GM19467 (cell line): Measurements from ENCODE around the gene ZNF525.
"Not testable (repeated sequence)": the region's sequence is repeated elsewhere in the genome, so short reads cannot be mapped to it uniquely, and the experiment has no call there.

Experiments used
- ATAC-seq: cut with Tn5 transposase; IDR thresholded peaks from one replicate; pipeline ENCODE4 v1.9.1; 2021; ENCODE audit warnings: mild to moderate bottlenecking, moderate library complexity; ENCODE audit not compliant: unreplicated experiment

ZNF525 gene

GRCh38 chr19:53365134-53365898 lies at the start of gene ZNF525:
Gene ZNF525 (plus strand): TSS chr19:53365705. CDS start chr19:53372282, 6,577 bp downstream.
- ATAC-seq, result peak; percentile 99

DNA sequence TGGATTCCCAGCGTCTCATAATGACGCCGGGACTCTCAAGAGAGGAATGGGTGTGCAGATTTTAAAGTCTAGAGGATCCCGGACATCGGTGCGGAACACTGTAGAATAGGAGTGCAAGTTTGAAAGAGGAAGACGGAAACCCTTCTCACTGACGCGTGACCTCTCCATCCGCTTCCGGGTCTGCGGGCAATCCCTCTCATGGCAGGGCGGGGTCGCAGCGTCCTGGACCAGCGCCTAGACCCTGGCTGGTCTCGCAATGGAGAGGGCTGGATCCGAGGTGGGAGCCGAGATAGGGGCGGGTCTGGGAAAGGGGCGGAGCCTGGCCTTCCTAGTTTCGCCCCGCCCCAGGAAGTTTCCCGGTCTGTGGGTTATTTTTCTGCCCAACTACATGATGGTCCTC lies 36.5 kb upstream of the ZNF525 start:
- ATAC-seq, result no peak

GRCh38 chr19:53332484-53332883 lies 33.0 kb upstream of the ZNF525 start:
- ATAC-seq, result no peak

DNA sequence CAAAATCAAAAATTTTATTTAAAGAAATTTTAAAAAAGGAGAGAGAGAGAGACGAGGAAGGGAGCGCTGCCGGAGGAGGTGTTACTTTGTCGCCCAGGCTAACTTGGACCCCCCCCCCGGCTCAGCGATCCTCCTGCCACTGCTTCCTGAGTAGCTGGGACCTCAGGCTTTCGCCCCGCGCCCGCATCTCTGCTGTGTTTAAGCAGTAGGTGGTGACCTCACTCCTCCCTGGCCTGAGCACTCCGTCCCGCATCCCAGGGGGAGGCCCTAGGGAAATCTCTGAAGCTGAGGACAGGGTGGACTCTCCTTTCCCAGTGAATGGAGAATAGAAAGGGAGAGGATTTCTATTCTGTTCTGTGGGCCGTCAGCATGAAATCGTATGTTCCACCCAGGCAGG lies 32.4 kb upstream of the ZNF525 start:
- no peak for ATAC-seq

GRCh38 chr19:53333463-53334449 lies 31.7 kb upstream of the ZNF525 start, which contains the start of gene ZNF845:
Gene ZNF845 (plus strand): TSS chr19:53333749. CDS start chr19:53341308, 7,559 bp downstream.
- peak; percentile 92 for ATAC-seq

GRCh38 chr19:53344403-53344802 lies 21.1 kb upstream of the ZNF525 start:
- ATAC-seq, result not testable (repeated sequence)

DNA sequence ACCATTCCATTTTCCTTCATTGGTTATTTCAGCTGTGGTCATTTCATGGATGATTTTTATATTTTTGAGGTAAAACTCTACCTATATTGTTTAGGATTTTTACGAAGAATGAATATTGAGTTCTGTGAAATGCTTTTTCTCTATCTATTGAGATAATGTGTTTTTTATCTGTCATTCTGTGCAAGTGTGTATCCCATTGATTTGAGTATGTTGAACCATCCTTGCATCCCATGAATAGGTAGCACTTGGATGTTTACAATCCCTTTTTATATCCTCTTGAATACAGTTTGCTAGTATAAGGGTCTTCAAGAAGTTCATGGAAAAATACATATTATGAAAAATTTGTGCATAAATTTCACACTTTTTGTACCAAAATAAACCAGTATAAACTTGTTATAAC lies 9.8 kb upstream of the ZNF525 start:
- no peak for ATAC-seq

- ATAC-seq, result no peak
Observed at GRCh38 chr19:53357821-53358581, 7.5 kb upstream of the ZNF525 start.

DNA sequence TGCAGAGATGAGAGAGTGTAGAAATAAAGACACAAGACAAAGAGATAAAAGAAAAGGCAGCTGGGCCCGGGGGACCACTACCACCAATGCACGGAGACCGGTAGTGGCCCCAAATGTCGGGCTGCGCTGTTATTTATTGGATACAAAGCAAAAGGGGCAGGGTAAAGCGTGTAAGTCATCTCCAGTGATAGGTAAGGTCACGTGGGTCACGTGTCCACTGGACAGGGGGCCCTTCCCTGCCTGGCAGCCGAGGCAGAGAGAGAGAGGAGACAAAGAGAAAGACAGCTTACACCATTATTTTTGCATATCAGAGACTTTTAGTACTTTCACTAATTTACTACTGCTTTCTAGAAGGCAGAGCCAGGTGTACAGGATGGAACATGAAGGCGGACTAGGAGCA lies 5.4 kb upstream of the ZNF525 start:
- ATAC-seq, result not testable (repeated sequence)

- peak; percentile 39 for ATAC-seq
Observed at GRCh38 chr19:53365899-53366493, 491 bp downstream of the ZNF525 start.

- ATAC-seq, result no peak
Observed at GRCh38 chr19:53372196-53372595, 6.7 kb downstream of the ZNF525 start.

DNA sequence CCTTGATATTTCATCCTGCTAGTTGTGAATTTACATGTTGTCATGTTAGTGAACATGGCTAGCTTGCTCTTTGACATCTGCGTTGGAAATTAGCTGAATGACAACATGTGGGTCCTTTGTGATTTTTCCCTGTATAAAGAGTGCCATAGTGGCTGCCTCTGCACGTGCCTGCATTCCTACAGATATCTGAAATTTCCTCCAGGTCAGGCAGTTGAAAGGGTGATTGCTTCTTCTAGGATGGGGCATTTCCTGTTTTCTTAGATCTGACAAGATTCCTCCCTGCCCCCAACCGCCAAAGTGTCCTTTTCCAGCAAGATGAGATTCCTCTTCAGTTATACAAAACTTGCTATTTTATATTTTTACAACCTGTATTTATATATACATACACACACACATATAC lies 8.8 kb downstream of the ZNF525 start:
- no peak for ATAC-seq

GRCh38 chr19:53374743-53375142 lies 9.2 kb downstream of the ZNF525 start:
- no peak for ATAC-seq

DNA sequence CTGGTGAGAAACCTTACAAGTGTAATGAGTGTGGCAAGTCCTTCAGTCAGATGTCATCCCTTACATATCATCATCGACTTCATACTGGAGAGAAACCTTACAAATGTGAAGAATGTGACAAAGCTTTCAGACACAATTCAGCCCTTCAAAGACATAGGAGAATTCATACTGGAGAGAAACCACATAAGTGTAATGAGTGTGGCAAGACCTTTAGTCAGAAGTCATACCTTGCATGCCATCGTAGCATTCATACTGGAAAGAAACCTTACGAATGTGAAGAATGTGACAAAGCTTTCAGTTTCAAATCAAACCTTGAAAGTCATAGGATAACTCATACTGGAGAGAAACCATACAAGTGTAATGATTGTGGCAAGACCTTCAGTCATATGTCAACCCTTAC lies 15.9 kb downstream of the ZNF525 start:
- no peak for ATAC-seq

GRCh38 chr19:53388168-53388567 lies 22.7 kb downstream of the ZNF525 start:
- ATAC-seq, result no peak

- no peak for ATAC-seq
Observed at GRCh38 chr19:53388904-53389303, 23.4 kb downstream of the ZNF525 start.

- ATAC-seq, result no peak
Observed at GRCh38 chr19:53389571-53389970, 24.1 kb downstream of the ZNF525 start.

GRCh38 chr19:53389978-53390377 lies 24.5 kb downstream of the ZNF525 start:
- ATAC-seq, result no peak

- no peak for ATAC-seq
Observed at GRCh38 chr19:53394522-53394973, 29.0 kb downstream of the ZNF525 start.
